Brain pericyte (primary cell): ENCODE data around the gene CRACR2A.
A peak's percentile ranks its signal among the peaks of the same experiment; 100 is the strongest.

Experiments used
- DNase-seq: peaks from one replicate; pipeline ENCODE4 v3.0.0-alpha.2; 2012; ENCODE audit warnings: low read depth, low spot score

The CRACR2A gene

DNA sequence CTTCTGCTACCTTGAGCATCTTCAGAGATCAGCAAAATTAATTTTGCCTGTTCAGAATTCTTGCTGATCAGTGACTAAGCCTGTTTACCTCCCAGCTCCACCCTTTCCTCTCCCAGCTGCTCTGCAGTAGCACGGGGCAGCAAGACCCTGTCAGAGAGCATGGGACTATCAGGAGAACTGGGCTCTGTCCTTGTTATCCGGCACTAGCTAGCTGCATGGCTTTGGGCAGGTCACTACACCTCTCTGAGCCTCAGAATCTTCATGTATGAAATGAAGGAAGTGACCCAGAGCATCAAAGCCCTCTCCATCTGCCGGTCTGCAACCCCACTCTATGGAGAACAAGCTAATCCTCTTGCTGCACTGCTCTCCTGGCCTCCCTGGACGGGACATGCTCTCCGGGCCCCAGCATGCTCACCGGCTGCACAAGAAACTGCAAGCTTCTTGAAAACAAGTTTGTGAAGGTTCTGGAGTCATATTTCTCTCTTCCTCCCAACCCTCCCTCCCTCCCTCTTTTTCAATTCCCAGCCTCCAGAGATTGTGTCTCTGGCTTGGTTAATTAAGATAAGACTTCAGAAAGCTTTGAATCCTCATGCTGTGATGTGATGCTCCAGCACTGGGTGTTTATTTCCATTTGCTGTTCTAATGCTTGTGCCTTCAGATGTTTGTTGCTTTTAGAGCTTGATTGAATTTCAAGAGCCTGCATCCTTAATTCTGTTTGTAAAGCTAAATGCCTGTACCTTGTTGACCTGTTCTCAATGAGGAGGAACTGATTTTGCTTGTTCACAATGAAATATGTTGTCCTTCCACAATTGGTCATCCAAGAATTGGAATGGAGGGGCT lies 101.1 kb downstream of the CRACR2A start:
- no peak for DNase-seq

DNA sequence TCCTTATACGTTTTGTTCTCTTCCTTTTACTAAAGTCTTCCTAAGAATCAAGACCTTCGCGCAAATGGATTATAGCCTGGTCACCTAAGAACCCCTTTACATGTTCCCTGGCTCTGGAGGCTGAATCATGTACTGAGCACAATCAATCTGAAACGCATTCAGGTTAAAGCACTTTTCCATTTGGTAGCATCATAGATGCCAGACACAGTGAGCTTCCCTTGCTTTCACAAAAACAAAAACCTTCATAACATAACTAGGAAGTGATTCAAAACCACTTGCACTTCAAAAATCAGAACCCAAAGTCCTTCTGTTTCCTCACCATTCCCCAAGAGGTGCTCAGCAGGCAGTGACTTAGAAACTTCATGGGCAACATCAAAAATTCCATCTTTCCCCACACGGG lies 105.4 kb downstream of the CRACR2A start:
- no peak for DNase-seq

DNA sequence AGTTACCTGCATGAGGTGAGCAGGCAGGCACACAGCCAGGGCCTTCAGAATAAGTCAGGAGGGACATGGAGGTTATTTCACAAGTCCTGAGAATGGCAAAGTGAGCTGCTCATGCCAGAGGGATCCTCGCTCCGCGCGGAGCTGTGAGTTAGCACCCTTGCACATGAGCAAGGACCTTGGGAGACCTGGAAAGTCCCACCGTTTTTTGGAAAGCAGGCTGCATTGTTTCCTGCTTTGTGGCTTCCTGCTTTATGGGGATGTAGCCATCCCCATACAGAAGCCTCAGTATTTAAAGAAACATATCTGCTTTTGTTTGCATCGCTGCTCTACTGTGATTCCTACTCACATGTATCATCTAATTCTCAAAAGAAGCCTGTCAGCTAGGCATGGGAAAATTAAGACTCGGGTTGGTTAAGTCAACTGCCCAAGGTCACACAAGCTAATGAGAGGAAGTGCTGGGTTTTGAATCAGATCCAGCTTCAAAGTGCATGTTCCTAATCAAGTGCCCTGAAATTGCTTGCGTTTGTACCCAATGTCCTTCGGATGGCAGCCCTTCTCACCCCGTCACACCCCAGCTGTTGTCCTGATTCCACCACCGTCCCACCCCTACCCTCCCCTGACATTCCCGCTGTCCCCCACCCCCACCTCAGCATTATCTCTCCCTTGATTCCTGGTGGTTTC lies 106.2 kb downstream of the CRACR2A start:
- no peak for DNase-seq

DNA sequence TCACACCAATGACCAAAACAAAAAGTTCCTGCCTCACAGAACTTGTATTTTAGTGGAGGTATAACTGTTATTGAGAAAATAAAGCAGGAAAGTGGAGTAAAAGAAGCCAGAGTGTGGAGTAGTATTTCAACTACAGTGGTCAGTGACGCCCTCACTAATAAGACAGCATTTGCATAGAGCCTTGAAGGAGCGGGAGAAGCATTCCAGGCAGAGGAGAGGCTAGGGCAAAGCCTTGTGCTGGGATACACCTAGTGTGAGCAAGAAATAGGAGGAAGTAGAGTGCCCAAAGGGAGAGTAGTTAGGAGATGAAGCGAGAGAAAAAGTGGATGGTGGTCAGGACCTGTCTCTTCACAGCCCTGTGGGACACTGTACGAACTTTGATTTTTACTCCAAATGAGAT lies 107.8 kb downstream of the CRACR2A start:
- no peak for DNase-seq

DNA sequence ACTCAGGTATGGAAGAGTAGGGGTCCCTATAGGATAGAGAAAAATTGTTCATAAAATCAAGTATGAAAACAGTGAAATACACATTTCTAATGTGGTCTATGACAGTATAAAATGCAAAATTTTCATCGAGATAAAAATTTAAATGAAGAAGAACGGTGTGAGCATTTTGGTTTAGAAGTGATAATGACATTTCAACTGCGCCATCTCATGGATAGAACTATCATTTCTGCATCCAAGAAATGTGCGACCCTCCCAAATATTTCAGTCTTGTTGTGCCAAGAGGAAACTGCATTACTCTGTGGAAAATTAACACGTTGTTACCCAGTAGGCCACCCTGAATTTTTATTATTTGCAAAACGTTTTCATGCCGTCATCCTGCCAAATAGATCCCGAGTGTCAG lies 108.8 kb downstream of the CRACR2A start:
- DNase-seq, result no peak

DNA sequence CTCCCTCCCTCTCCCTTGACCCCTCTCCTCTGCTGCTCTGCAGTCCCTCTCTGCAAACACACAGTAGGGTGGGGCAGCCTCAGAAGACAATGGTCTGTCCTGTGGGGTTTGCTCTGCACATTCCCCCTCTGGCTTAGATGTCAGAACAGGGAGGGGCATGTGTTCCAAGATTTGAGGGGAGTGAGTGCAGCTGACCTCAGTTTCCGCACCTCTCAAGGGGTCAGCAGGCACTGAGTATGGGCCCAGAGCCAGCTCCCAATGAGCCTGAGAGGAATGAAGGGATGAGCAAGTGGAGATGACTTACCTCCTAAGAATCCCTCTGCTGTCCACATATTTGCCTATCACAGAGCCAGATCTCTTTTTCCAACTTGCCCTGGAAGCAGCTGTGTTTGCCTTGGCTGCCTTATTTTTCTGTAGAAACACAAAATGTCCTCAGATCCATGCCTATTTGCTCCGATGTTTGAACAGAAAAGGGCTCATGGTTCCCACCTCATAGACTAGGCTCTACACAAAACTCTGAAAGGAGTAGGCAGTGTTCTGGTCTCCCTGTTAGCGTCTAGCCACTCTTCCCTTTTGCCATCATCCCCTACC lies 111.4 kb downstream of the CRACR2A start:
- DNase-seq, result peak; percentile 54

DNA sequence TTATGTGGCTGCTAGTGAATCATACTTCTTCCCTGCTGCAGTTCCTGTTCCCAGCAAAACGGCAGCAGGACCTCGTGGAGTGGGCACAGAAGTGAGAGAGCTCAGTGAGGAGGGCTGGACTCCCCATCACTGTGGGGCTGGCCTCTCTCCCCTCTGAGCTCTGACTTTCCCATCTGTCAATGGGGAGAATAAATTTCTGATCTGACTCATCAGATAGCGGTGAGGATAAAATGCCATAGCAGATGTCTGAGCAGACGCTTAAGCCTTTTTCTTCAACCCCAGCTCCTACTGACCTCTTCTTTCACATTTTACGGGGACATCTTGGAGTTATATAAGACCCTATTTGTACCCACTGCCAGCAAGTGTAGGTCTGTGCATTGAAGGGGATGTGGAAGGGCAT lies 116.6 kb downstream of the CRACR2A start:
- no peak for DNase-seq

DNA sequence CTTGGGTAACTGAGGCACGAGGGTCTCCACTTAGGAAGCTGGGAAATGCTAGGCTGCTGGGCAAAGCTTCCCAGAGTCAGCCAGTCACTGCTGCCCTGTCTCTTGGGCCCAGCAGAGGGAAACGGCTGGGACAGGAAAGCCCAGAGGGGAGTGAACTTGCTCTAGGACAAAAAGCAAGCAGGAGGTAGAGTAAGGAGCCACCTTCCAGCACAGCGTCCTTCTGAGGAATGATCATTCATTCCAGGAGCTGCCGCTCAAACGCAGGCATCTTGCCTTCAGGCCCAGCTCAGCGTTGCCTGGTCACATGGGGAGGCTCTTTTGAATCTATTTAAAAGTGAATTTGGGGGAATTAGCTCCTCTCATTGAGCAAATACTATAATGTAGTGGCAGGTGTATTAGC lies 118.6 kb downstream of the CRACR2A start:
- no peak for DNase-seq

DNA sequence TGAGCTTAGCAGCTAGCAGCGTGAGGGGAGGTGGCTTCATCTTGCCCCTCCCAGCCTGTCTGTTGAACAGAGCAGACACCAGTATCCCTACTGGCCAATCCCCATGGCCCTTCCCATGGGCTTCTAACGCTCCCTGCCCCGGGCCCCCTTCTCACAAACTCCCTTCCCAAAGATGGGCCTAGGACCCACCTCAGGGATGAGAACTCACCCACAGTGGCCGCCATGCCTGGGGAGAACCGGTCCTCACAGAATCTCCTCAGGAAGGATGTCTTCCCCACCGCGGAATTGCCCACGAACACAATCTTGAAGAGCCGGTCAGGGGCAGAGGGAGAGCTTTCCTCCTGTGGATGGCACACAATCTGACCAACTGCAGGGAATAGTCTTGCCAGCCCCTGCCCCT lies 119.5 kb downstream of the CRACR2A start:
- DNase-seq, result no peak

DNA sequence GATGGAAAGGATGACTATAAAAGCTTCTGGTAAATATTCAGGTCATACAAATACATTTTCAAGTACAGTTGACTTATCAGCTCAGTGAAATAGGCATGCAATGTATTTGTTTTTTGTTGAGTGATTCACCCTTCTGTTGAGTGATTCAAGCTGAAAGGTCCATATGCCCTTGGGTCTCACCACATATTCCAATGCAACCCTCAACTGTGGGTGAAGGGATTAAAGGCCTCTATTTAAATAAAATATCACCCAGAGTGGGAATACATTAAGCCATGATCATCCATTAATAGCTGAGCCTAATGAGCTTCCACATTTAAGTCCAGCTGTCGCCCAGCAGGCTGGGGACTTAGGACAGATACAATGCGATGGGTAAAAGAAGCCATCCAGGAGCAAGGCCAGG lies 120.2 kb downstream of the CRACR2A start:
- no peak for DNase-seq

DNA sequence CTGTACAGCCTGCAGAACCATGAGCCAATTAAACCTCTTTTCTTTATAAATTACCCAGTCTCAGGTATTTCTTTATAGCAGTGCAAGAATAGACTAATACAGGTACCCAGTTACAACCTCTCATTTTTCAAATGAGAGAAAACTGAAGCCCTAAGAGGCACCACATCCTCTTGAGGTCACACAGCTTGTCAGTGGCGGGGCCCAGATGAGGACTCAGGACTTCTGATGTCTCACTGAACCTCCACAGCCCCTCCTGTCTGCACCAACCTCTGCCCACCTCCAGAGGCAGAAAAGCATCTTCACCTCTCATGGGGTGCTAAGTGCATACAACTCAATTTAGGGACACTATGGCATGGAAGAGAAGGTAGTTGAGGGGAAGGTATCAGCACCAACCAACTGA lies 120.7 kb downstream of the CRACR2A start:
- DNase-seq, result no peak

DNA sequence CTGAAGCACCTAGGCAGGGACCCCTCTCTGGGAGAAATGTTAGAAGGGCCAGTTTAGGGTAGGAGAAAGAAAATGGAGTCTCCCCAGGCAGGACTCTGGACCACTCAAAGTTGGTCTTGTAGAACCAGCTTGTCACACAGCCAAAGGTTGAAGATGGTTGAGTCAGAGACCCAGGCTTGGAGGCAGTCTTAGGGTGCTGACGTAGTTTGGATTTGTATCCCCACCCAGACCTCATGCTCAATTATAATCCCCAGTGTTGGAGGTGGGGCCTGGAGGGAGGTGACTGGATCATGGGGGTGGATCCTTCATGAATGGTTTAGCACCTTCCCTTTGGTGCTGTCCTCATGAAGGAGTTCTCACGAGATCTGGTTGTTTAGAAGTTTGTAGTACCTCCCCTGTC lies 121.2 kb downstream of the CRACR2A start:
- DNase-seq, result no peak

DNA sequence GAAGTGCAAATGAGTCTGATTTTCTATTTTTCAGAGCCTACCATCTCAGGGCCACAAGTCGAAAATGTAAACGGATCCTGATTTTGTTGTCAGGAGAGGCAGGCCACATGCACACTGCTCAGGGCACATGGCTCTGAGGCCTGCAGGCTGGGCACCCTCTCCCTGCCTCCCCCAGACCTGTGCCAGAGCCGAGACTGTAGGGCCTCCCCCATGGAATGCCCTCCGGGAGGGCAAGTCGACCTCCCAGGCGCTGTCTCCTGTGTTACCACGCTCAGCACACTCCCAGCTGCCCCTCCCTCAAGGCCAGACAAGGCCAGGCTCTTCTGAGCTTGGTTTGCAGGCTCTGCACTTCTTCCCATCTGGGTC lies 121.7 kb downstream of the CRACR2A start:
- no peak for DNase-seq

DNA sequence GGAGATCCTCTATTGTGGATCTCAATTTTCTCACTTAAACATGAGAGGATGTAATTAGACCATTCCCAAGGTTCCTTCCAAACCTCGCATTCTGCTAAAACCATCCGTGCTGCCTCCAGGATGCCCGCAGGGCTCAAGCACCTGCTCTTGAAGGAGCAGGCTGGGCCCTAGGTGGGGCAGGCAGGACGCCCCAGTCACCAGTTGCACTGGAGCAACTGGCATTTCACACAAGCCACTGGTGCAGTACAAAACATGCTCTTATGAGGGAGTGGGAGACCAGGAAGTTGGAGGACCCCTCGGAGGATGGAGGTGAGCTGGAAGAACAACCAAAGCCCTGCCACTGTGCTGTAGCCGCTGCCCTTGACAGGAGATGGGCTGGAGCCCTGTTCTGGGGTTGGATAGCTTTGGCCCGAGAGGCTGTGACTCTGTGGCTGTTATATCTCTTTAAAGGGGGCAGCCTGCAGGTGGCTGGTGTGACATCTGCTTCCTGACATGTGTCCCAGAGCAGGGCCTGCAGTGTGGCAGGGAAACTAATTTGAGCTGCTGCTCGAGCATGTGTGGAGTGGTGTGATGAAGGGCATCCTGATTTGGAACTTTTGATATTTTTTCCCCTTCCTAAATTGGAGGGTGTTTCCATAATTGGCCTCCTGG lies 122.2 kb downstream of the CRACR2A start:
- DNase-seq, result no peak

DNA sequence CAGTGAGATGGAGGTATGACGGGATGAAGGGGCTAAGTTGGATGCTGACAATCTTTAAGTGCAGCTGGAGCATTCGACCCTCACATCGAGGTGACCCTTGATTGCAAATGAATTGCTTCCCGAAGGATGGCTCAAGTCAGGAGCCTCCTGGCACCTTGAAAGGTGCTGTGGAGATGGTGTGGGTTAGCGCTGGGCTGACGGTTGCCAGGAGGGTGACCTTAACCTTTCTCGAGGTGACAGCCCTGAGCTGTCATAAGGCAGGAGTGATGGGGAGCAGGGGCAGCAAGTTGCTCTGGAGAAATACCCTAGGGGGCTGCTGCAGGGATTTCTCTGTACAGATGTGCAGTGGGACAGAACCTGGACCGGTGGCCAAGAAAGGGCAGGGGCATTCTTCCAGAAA lies 122.8 kb downstream of the CRACR2A start:
- no peak for DNase-seq

DNA sequence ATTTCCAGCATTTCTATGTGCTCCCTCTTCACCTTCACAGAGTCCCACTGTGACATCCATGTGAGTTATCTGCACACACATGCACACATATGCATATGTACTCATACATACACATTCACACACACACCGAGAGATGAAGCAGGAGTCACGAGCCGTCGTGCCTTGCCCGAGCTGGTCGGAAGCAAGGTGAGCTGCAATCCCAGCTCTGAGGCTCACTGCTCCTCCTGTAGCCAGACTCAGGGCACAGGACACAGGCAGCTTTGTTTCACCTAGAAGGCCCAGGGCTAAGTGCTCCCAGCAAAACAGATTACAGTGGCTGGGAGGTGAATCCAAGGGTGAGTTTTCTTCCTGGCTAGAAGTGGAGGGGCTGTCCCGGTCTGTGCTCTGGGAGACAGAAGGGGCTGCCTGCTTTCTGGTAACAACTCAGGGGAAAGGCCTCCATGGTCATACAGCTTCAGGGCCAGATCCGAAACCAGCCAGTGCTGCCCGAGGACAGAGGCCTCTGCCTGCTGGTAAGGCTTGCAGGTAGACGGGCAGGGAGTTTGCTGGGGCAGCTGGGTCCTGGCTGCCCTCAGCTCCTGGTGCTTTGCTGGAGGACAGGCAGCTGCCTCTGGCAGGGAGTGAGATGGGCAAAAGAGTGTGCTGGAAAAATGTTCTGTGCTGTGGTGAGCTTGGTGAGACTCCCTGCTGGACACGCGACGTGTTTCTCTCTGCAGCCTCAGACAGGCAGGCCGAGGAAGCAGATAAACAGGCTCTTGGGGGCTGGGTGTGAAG lies 123.7 kb downstream of the CRACR2A start:
- DNase-seq, result no peak

DNA sequence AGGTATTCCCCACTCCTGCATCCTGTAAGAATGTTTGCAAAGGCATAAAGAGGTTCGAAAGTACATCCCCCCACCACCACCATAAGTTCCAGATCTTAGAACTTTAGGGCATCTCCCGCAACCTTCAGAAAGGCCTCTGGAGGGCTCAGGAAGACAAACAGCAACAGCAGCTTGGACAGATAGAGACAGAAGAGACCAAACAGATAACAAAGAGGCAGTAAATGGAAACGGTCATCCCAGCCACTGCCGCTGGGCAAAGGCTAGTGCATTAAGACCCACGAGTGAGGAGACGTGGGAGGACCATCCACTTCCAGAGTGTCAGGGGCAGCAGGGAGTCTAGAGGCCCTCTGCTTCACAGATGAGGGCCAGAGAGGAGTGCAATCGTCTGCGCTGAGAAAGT lies 124.3 kb downstream of the CRACR2A start:
- DNase-seq, result no peak

DNA sequence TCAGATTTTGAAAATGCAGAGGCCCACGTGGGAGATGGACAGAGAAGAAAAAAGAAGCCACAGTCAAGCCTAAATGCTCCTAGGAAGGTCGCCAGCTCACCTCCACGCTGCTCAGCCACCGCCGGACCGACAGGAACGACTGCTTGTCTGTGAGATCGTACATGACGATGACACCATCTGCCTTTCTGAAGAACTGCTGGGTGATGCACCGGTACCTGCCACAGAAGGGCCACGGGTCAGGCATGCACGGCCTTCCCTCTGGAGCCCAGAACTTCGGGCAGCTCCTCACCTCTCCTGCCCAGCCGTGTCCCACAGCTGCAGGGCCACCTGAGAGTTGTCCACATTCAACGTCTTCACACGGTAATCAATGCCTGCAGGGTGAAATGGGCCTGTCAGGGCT lies 125.6 kb downstream of the CRACR2A start:
- DNase-seq, result no peak

DNA sequence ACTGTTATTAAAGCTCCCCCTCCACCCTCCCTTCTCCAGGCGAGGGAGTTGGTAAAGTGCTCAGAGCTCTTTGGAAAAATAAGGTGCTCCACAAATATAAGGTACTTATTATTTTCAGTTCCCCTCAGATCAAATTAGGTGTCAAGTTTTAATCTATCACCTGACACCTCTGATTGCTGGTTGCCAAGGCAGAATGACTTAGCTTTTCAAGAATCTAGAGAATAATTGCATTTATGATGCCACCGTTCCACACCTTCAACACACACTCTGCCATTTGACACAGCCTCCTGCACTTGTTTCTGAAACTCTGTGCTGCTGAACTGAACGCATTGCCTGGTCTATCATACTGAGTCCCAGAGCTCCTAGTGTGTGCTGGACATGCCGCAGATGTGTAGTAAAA lies 128.6 kb downstream of the CRACR2A start:
- DNase-seq, result no peak

DNA sequence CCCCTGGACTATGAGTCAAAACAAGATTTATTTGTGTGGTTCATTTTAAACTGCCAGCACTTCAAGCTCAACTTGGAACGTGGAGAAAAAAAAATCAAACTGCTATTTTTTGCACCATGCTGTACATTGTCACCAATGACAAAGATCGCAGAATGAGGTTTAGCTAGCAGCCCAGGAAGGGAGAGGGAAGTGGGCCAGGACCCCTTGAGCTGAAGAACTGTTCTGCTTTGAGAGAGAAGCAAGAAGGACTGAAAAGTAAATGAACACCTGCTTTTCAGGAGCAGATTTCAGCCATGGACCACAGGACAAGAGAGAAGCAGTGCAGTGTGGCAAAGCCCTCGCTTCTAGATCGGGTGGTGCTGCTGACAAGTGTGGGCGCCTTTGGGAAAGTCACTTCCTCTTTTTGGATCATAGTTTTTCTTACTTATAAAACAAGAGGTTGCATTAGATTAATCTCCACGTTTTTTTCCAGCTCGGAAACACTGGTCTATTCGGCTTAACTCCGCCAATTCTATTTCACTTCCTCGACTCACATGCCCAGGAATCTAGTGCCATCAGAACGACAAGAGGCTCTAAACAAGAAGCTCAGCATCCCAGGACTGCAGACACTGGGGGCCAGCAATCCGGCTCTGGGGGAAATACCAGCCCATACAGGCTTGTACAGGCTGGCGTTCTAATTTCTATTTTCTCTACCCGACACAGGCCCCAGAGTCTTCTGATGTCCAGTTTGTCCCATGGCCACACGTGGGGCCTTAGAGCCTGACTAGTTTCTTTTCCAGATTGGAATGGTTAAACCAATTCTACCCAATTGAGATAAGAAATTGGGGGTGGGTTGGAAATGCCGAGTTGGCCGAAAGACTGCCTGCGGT lies 129.9 kb downstream of the CRACR2A start:
- no peak for DNase-seq
